A549 treated with DMSO at 1 μM for 4 hours (cell line): ENCODE data around the gene FAM111B. TPM values are rescaled to one million over a fixed set of nuclear protein-coding genes. Genes with fewer than 3 reads are reported as not detected.

ENCODE experiments used
- total RNA-seq: library from RNA; stranded (reverse); fragments of 200-300 nt; extraction: Qiagen RNA extraction; gene quantifications from 5 replicates; pipeline ENCODE4 v1.2.3, GENCODE V29; 2022; ENCODE audit warnings: low read depth

FAM111B gene, protein sequence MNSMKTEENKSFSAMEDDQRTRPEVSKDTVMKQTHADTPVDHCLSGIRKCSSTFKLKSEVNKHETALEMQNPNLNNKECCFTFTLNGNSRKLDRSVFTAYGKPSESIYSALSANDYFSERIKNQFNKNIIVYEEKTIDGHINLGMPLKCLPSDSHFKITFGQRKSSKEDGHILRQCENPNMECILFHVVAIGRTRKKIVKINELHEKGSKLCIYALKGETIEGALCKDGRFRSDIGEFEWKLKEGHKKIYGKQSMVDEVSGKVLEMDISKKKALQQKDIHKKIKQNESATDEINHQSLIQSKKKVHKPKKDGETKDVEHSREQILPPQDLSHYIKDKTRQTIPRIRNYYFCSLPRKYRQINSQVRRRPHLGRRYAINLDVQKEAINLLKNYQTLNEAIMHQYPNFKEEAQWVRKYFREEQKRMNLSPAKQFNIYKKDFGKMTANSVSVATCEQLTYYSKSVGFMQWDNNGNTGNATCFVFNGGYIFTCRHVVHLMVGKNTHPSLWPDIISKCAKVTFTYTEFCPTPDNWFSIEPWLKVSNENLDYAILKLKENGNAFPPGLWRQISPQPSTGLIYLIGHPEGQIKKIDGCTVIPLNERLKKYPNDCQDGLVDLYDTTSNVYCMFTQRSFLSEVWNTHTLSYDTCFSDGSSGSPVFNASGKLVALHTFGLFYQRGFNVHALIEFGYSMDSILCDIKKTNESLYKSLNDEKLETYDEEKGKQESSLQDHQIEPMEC
- 7.6 to 9.9 TPM (median 9.1 TPM) in 5 replicates for total RNA-seq

DNA sequence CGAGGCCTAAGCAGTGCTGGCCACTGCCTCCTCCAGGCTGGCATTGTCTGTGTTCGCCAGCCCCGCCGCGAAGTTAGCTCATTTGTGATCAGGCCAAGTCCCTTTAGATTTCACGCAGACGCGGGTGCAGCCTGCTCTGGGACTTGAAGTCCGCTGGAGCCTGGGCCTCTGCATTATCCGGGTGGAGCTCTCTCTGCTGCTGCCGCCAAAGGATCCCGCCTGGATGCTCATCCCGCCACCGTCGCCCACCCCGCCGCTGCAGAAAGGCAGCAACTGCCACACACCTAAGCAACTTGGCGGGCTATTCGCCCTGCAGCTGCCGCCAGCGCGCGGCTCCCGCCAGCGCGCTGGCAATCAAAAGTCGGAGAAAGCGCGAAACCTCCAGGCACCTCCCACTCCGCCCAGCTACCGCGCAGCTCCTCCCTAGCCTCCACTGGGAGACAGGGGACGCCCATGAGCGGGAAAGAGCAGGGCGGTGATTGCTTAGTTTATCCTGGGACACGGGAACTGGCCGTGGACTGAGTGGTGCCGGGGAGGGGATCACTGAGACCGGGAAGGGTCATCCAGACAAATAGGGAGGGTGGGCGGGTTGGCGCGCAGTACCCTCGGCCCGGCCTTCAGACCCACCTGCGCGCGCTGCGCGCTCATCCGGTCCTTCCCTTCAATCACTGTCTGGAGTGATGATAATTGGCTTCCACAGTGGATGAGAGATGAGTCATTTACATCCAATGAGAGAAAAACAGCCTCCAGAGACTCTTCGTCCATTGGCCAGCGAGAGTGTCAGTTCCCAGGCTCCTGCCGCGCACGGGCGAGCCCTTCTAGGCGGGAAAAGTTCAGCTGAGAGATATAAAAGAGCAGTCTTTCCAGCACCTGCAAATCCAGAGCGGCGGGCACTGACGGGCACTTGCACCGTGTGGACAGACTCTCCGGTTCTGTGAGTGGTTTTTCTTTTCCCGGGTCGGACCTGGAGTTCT is at the start of gene FAM111B:
Gene FAM111B, plus strand, starts transcription at position 875 of the 974 bp plus-strand sequence. CDS start 2,389 bp downstream, outside the sequence.

GRCh38 chr11:59086007-59086406 is 21.0 kb upstream of the FAM111B start, which contains the start of gene GLYATL1B:
Gene GLYATL1B (plus strand): TSS chr11:59086307. CDS start chr11:59086307, 0 bp downstream.

GRCh38 chr11:59142530-59143507 is 35.8 kb downstream of the FAM111B start, which contains the start of gene FAM111A:
Gene FAM111A (plus strand): TSS chr11:59142856. CDS start chr11:59148873, 6,017 bp downstream.

GRCh38 chr11:59171508-59172322 is 64.7 kb downstream of the FAM111B start, which contains the start of gene DTX4:
Gene DTX4 (plus strand): TSS chr11:59172132. CDS start chr11:59172596, 464 bp downstream.

Other genes starting within 250 kb of the FAM111B start
- not detected in 5 replicates for gene GLYATL1, start 167.7 kb upstream of the FAM111B start, total RNA-seq
- not detected in 5 replicates for gene GLYATL1B, start 20.9 kb upstream of the FAM111B start, total RNA-seq
- 9.9 to 11.3 TPM (median 10.5 TPM) in 5 replicates for gene FAM111A, start 35.6 kb downstream of the FAM111B start, total RNA-seq
- gene DTX4, start 64.9 kb downstream of the FAM111B start, total RNA-seq: 4.6 to 5.4 TPM (median 5.3 TPM) in 5 replicates
- not detected in 5 replicates for gene MPEG1, start 105.7 kb downstream of the FAM111B start, total RNA-seq